ENCODE data around the gene CACNG4.

DNA sequence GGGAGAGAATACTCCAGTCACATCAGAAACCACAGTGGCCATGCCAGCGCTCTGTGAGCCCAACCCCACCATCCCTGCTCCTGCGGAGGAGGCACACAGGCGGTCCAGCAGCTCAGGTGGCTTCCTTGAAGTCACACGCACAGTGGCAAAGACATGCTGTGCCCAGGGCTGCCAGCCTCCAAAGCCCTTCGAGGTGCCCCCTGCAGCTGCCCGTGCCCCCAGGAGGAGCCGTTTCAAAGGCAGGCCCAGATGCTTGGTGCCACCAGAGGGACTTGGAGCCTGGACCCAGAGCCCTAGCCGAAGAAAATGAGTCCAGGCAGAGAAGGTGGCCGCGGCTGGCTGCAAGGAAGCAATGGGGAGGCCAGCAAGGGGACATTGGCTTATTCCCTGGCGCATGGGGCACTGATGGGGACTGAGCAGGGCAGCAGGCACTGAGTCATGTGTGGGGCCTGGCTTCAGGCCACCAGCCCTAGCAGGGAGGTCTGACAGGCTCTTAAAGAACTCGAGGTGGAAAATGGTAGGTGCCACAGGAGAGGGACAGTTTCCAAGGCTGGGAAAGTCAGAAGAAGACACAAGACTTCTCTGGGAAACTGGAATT, 62.6 kb downstream of the CACNG4 start:
- TF ChIP-seq CTCF (conservative IDR thresholded peaks at IDR 0.05; ENCODE audit: low read depth in 2 of 2) (no peak), CREB1 (CRISPR knock-in tag; IDR thresholded peaks at IDR 0.05; ENCODE audit: low read depth) (no peak), POLR2AphosphoS5 (IDR thresholded peaks at IDR 0.05; ENCODE audit: low read depth) (no peak), JUNB (IDR thresholded peaks at IDR 0.05; ENCODE audit: unreplicated experiment) (no peak)
- TF ChIP-seq, protein P1, sequence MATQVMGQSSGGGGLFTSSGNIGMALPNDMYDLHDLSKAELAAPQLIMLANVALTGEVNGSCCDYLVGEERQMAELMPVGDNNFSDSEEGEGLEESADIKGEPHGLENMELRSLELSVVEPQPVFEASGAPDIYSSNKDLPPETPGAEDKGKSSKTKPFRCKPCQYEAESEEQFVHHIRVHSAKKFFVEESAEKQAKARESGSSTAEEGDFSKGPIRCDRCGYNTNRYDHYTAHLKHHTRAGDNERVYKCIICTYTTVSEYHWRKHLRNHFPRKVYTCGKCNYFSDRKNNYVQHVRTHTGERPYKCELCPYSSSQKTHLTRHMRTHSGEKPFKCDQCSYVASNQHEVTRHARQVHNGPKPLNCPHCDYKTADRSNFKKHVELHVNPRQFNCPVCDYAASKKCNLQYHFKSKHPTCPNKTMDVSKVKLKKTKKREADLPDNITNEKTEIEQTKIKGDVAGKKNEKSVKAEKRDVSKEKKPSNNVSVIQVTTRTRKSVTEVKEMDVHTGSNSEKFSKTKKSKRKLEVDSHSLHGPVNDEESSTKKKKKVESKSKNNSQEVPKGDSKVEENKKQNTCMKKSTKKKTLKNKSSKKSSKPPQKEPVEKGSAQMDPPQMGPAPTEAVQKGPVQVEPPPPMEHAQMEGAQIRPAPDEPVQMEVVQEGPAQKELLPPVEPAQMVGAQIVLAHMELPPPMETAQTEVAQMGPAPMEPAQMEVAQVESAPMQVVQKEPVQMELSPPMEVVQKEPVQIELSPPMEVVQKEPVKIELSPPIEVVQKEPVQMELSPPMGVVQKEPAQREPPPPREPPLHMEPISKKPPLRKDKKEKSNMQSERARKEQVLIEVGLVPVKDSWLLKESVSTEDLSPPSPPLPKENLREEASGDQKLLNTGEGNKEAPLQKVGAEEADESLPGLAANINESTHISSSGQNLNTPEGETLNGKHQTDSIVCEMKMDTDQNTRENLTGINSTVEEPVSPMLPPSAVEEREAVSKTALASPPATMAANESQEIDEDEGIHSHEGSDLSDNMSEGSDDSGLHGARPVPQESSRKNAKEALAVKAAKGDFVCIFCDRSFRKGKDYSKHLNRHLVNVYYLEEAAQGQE (IDR thresholded peaks at IDR 0.05; ENCODE audit: unreplicated experiment) = no peak

Measured in GM23338 (cell line).